Activated naive CD8-positive, alpha-beta T cell treated with anti-CD3 and anti-CD28 coated beads for 36 hours (primary cell): ENCODE results near the gene ONECUT1. TPM values are rescaled to one million over a fixed set of nuclear protein-coding genes. Genes with fewer than 3 reads are reported as not detected.
A peak's percentile ranks its signal among the peaks of the same experiment; 100 is the strongest.

Source experiments
- DNase-seq: peaks from one replicate; pipeline ENCODE4 v3.0.0; 2021
- H3K27ac Mint-ChIP-seq: one replicate; pipeline ENCODE4 v1.8.0; 2022; ENCODE audit warnings: mild to moderate bottlenecking, moderate library complexity, mixed read lengths
- H3K27me3 Mint-ChIP-seq: one replicate; pipeline ENCODE4 v1.8.0; 2022; ENCODE audit warnings: mild to moderate bottlenecking, mixed read lengths
- H3K36me3 Mint-ChIP-seq: one replicate; pipeline ENCODE4 v1.8.0; 2021; ENCODE audit warnings: mild to moderate bottlenecking, mixed read lengths
- H3K4me1 Mint-ChIP-seq: one replicate; pipeline ENCODE4 v1.8.0; 2021; ENCODE audit warnings: mixed read lengths
- H3K4me3 Mint-ChIP-seq: one replicate; pipeline ENCODE4 v1.8.0; 2022; ENCODE audit warnings: mild to moderate bottlenecking, moderate library complexity, mixed read lengths
- H3K9me3 Mint-ChIP-seq: one replicate; pipeline ENCODE4 v1.8.0; 2022; ENCODE audit warnings: mixed read lengths
- total RNA-seq, 2 experiments: library from RNA; stranded (reverse); gene quantifications; one replicate each; pipeline ENCODE4 v1.2.3, GENCODE V29; 2021

ONECUT1 gene
- total RNA-seq, 2 experiments from 2014 or later, result not detected

DNA sequence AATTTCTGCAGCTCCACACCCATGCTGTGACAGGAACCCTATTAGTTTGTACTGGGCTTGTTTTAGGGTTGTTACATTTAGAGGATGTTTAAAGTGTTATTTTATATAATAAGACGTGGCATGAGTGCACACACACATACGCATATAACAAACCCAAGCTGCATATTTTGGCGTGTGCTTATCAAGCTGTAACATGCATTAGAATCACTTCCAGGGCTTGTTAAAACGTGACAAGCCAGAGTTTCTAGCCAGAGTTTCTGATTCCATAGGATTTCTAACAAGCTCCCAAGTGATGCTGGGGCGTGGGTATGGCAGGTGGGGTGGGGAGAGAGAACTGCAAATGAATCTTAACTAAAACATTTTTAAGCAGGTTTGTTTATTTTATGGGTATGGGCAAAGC lies 17.4 kb downstream of the ONECUT1 start:
- no peak overlapping the region for H3K27ac Mint-ChIP-seq
- no peaks in the 10 kb centered on the region for H3K4me1 Mint-ChIP-seq

DNA sequence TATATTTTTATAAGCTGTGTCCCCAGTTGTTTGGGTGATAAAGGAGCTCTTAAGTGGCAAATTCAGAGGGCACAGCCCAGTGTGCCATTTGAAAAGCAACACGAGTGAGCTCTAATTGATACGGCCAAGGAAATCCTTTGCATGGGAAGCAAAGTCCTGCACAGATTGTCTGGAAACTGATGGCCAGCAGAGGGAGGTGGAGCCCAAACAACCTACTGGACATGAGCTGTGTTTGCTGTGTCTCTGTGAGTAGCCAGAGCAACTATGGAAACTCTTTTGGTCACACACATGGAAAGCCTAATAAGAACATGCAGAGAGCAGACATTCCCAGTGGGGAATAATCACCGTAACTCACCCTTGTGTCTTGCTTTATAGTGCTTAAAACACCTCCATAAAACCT lies 24.4 kb downstream of the ONECUT1 start:
- Mint-ChIP-seq H3K36me3 (no peaks in the 10 kb centered on the region), H3K27ac (no peak overlapping the region), H3K4me3 (no peak overlapping the region), H3K9me3 (no peaks in the 10 kb centered on the region), H3K4me1 (no peaks in the 10 kb centered on the region), H3K27me3 (peaks cover 27% of the 10 kb centered on the region)
- DNase-seq, result no peak

More for the DNA sequence above, 17.4 kb downstream of the ONECUT1 start:
- H3K36me3 Mint-ChIP-seq, result no peaks in the 10 kb centered on the region
- H3K4me3 Mint-ChIP-seq, result no peak overlapping the region
- peaks cover 47% of the 10 kb centered on the region for H3K27me3 Mint-ChIP-seq
- DNase-seq, result no peak
- H3K9me3 Mint-ChIP-seq, result no peaks in the 10 kb centered on the region

DNA sequence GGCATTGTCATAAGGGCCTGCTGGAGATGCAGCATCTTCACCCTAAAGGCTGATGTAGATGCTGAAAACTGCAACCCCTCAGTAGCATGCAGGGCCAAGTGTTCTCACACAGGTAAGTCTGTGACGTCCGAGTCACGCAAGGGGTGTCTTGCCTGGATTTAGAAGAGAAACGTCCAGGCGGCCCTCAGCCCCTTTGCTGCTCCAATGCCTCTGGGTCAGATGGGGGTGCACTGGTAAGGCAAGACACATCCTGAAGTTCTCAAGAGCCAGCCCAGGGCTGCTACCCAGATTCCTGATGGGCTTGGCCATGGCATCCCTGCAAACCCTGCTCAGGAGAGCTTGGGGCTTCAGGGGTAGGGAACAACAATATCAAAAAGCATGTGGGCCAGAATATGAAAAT lies 25.4 kb downstream of the ONECUT1 start:
- Mint-ChIP-seq H3K9me3 (no peaks in the 10 kb centered on the region), H3K4me1 (no peaks in the 10 kb centered on the region), H3K36me3 (no peaks in the 10 kb centered on the region), H3K27me3 (peaks cover 32% of the 10 kb centered on the region), H3K4me3 (no peak overlapping the region), H3K27ac (no peak overlapping the region)
- no peak for DNase-seq

DNA sequence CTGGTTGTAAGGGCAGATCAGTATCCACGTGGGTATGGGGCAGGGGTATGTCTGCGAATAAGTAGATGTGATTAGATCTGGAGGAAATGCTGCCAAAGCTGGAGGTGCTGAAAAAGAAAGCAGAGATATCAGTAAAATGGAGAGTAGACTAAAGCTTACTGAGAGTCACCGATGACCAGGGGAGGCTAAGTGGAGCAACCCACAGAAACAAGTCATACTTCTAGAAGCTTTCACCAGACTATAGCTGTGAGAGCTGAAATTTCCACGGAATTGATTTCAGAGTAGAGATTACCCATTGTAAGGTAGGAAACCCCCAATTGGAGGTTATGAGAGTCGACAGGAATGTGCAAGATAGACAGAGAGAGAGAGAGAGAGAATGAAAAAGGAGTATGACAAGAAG lies 27.5 kb downstream of the ONECUT1 start:
- Mint-ChIP-seq H3K4me3 (no peak overlapping the region), H3K4me1 (no peaks in the 10 kb centered on the region), H3K9me3 (no peaks in the 10 kb centered on the region), H3K27ac (no peak overlapping the region), H3K36me3 (no peaks in the 10 kb centered on the region), H3K27me3 (peaks cover 23% of the 10 kb centered on the region)
- no peak for DNase-seq

DNA sequence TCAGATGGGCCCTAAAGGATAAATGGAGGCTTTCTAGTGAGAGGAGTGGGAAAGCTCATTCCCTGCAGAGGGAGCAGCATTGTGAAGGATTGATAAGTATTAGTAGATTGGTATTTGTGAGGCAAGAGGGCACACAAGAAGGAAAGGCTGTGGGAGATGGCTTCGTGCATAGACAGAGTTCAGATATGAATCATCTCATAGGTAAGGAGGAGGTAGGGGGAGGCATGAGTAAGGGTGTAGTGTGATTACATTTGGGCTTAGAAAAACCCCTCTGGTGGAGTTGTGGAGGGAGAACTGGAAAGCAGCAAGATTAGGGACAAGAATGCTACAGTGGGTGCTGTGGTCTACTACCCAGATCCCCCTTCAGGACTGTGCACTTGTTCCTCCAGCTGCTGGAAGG lies 29.6 kb downstream of the ONECUT1 start:
- Mint-ChIP-seq H3K27ac (no peak overlapping the region), H3K4me3 (no peak overlapping the region), H3K4me1 (no peaks in the 10 kb centered on the region), H3K9me3 (no peaks in the 10 kb centered on the region), H3K27me3 (peaks cover 29% of the 10 kb centered on the region), H3K36me3 (no peaks in the 10 kb centered on the region)
- DNase-seq, result no peak

DNA sequence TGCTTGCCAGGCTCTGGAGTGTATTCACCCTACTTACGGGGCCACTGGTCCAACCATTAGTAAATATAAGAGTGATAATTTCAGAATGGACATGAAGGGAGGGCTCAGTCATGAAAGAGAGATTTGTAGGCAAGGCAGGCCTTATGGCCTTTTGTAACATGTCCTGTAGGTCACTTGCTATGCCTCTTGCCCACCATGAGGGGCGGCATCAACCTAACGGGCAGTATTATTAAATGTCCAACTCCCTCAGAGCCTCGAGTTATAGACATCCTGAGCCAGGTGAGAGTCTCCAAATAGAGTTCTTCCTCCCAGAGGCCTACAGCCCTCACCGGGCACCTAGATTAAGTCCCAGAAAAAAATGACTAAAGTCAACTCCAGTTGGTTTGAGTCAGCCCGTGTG lies 30.2 kb downstream of the ONECUT1 start:
- H3K36me3 Mint-ChIP-seq, result no peaks in the 10 kb centered on the region
- H3K4me3 Mint-ChIP-seq, result no peak overlapping the region
- H3K9me3 Mint-ChIP-seq, result no peaks in the 10 kb centered on the region
- H3K27me3 Mint-ChIP-seq, result peaks cover 32% of the 10 kb centered on the region
- DNase-seq, result no peak
- H3K27ac Mint-ChIP-seq, result no peak overlapping the region
- no peaks in the 10 kb centered on the region for H3K4me1 Mint-ChIP-seq

DNA sequence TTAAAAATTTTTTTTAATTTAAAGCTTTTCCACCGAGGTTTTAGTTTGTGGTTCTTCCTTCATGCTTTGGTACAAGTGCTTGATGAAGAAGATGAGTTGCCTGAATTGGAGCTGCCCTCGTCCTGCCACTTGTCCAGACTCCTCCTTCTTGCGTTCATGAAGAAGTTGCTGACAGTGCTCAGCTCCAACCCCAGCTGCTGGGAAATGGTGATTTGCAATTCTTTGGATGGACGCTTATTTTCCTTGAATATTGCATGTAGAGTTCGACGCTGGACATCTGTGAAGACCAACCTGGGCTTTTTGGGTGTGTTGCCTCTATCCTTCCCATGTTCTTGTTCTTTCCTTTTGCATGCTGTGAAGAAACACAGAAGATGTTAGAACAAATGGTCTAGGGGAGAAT lies 32.6 kb downstream of the ONECUT1 start:
- Mint-ChIP-seq H3K27me3 (peaks cover 37% of the 10 kb centered on the region), H3K4me1 (no peaks in the 10 kb centered on the region), H3K27ac (no peak overlapping the region), H3K36me3 (no peaks in the 10 kb centered on the region), H3K9me3 (no peaks in the 10 kb centered on the region), H3K4me3 (no peak overlapping the region)
- no peak for DNase-seq

DNA sequence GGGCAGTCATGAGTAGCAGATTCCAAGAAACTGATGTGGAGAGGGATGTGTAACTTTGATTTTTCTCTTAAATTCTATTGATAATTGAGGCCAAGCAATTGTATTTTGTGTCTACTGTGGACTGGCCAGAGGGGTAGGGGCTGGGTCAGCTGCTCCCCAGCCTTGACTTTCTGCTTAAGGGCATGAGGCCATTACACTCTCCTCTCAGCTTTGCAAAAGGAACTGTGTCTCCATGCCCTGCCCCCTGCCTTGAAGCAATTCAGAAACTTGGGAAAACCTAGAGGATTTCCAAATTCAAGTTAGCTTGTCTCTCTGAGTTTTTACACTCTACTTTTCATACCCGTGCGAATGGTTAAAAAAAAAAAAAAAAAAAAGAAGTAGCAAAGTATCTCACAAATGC lies 38.6 kb downstream of the ONECUT1 start:
- peaks cover 44% of the 10 kb centered on the region for H3K27me3 Mint-ChIP-seq
- H3K4me3 Mint-ChIP-seq, result no peak overlapping the region
- no peaks in the 10 kb centered on the region for H3K36me3 Mint-ChIP-seq

DNA sequence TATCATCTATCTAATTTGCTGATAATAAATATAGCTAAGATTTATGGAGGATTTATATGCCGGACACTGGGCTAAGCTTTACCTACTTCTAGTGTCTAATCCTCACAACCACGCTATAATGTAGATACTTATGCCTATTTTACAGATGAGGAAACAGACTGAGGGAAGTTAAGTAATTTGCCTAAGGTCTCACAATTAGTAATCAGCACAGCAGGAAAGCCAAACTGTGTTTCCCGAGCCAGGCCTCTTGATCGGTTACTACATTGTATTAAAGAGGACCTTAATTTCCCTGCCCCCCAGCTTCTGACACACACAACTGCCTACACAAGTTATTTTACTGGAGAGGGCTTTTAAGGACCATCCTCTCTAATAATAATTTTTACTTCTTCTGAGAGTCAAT lies 40.9 kb downstream of the ONECUT1 start:
- H3K4me3 Mint-ChIP-seq, result no peak overlapping the region
- peaks cover 37% of the 10 kb centered on the region for H3K27me3 Mint-ChIP-seq
- H3K4me1 Mint-ChIP-seq, result no peaks in the 10 kb centered on the region
- no peaks in the 10 kb centered on the region for H3K9me3 Mint-ChIP-seq
- DNase-seq, result no peak
- H3K36me3 Mint-ChIP-seq, result no peaks in the 10 kb centered on the region
- no peak overlapping the region for H3K27ac Mint-ChIP-seq

More for the DNA sequence above, 38.6 kb downstream of the ONECUT1 start:
- Mint-ChIP-seq H3K9me3 (no peaks in the 10 kb centered on the region), H3K4me1 (no peaks in the 10 kb centered on the region), H3K27ac (no peak overlapping the region)
- no peak for DNase-seq

DNA sequence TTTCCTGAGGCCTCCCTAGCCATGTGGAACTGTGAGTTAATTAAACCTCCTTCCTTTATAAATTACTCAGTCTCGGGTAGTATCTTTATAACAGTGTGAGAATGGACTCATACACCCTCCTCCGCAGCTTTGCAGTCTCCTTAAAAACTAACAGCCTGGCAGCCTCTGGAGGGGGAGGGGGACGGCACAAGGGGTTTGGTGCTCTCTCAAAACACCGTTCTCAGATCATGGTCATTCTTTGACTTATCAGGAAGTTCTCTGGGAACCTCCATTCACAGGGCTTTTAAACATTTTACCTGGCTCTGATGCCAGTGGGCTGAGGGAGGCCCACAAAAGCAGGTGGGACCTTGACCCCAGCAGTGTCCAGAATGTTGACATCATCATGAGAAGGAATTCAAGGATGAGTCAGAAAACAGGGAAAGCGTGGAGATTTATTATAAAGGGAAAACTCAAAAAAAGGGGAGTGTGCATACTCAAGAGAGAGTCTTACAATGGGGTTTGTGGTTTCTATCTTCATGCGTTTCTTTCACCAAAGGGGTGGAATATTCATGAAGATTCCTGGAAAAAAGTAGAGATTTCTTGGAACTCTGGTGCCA lies 43.9 kb downstream of the ONECUT1 start:
- H3K4me1 Mint-ChIP-seq, result no peaks in the 10 kb centered on the region
- no peak for DNase-seq
- H3K27me3 Mint-ChIP-seq, result peaks cover 19% of the 10 kb centered on the region
- H3K36me3 Mint-ChIP-seq, result no peaks in the 10 kb centered on the region
- H3K4me3 Mint-ChIP-seq, result no peak overlapping the region
- H3K9me3 Mint-ChIP-seq, result no peaks in the 10 kb centered on the region
- no peak overlapping the region for H3K27ac Mint-ChIP-seq

DNA sequence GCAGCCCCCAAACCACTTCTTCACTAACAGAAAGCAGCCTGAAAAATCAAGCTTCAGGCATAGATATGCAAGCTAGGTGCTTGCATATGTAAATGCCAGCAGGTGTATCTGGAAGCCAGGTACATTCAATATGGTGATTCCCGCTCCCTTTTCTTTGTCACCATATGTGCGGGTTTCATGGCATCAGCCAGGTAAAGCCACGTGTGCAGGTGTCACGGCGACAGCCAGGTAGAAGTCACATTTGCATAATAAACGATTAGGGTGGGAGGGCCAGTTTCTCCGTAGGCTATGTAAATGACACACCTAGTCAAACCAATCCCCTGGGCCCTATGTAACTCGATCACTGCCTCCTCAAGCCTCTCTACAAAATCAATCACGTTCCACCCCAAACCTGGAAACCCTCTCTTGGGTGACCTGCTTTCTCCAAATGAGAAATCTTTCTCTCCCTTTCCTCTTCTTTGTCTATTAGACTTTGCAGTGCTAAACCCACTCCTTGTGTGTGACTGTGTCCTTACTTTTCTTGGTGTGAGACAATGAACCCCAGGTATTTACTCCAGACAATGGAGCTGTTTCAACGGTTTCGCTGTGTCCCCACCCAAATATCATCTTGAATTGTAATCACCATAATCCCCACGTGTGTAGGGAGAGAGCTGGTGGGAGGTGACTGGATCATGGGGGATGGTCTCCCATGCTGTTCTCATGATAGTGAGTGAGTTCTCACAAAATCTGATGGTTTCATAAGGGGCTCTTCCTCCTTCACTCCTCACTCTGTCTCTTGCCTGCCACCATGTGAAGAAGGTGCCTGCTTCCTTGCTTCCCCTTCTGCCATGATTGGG lies 44.6 kb downstream of the ONECUT1 start:
- Mint-ChIP-seq H3K27me3 (peaks cover 13% of the 10 kb centered on the region), H3K36me3 (no peaks in the 10 kb centered on the region), H3K4me3 (no peak overlapping the region), H3K4me1 (no peaks in the 10 kb centered on the region), H3K9me3 (no peaks in the 10 kb centered on the region), H3K27ac (no peak overlapping the region)
- DNase-seq, result no peak

DNA sequence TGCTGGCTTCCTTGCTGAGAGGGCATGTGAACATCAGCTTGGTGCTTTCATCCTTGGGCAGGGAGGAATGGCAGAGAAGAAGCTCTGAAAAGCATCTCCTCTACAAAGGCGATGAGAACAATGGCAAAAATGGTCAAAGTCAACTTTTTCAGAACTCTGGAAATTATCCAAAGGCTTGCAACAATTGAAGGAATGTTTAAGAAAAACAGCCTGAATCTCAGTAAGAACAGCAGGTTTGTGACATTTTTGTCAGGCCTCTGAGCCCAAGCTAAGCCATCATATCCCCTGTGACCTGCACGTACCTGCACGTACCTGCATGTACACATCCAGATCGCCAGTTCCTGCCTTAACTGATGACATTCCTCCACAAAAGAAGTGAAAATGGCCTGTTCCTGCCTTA lies 51.8 kb downstream of the ONECUT1 start:
- DNase-seq, result no peak
- no peaks in the 10 kb centered on the region for H3K4me1 Mint-ChIP-seq
- H3K9me3 Mint-ChIP-seq, result no peaks in the 10 kb centered on the region
- no peak overlapping the region for H3K4me3 Mint-ChIP-seq
- no peak overlapping the region for H3K27ac Mint-ChIP-seq
- H3K36me3 Mint-ChIP-seq, result no peaks in the 10 kb centered on the region
- H3K27me3 Mint-ChIP-seq, result no peaks in the 10 kb centered on the region

DNA sequence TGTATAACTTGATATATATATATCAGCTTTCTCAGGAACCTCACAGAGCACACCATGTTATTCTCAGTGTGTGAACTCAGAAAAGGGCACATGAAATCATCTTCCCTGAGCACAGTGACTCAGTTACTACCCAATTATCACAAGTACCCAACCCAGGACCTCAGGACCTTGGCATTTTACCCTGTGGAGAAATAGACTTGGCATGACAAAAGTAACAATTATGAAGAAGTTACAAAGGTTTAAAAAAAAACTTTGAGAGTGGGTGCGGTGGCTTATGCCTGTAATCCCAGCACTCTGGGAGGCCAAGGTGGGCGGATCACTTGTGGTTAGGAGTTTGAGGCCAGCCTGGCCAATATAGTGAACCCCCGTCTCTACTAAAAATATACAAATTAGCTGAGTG lies 52.4 kb downstream of the ONECUT1 start:
- Mint-ChIP-seq H3K27me3 (no peaks in the 10 kb centered on the region), H3K9me3 (no peaks in the 10 kb centered on the region), H3K4me1 (no peaks in the 10 kb centered on the region), H3K36me3 (no peaks in the 10 kb centered on the region), H3K4me3 (no peak overlapping the region), H3K27ac (no peak overlapping the region)
- no peak for DNase-seq

DNA sequence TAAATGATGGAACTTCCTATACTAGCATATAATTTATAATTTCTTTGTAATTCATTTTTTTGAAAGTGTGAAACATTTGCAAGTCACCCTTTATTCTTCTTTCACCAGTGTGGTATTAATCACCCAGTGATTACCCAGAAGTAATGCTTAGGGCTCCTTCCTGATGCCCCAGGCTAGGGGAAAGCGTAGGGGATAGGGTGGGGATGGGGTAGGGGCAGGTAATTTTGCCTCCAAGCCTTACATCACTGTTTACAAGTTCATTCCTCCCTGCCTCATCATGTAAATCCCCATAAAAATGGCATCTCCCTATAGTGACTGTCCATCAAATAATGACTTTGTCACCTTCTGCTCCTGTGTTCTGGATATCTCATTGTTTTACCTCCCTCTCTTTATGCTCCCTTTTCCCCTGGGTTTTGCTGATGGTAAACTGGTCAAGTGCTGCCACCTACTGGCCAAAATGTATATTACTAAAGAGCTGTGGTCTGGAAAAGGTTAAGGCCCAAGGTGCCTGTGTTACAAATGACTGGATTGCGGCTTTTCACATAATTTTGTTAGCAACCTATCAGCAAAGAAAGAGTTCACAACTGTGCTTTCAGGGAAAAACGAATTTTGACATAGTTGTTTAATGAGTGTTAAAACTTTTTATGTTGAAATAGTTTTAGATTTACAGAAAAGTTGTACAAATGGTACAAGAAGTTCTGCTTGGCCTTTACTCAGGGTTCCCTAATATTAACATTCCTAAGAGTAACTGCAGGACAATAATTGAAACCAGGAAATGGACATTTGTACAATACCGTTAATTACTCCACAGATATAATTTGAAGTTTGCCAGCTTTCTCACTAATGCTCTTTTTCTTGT lies 54.7 kb downstream of the ONECUT1 start:
- no peaks in the 10 kb centered on the region for H3K36me3 Mint-ChIP-seq
- H3K27ac Mint-ChIP-seq, result no peak overlapping the region
- peak; percentile 58 for DNase-seq
- no peak overlapping the region for H3K4me3 Mint-ChIP-seq
- H3K9me3 Mint-ChIP-seq, result no peaks in the 10 kb centered on the region
- H3K4me1 Mint-ChIP-seq, result peaks cover 6% of the 10 kb centered on the region
- H3K27me3 Mint-ChIP-seq, result no peaks in the 10 kb centered on the region

DNA sequence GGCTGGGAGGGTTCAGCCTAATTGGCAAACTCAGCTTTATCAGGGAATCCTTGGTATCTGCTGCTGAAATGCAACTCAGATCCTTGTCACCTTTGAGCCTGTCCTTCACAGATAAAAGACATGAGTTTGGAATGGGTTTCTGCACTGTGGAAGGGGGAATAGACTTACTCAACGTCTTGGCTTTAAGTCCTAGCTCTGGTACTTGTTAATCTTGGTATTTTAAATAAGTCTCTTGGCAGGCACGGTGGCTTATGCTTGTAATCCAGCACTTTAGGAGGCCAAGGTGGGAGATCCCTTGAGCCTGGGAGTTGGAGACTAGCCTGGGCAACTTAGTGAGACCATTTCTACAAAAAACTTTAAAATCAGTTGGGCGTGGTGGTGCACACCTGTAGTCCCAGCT lies 55.8 kb downstream of the ONECUT1 start:
- no peak for DNase-seq

More for the DNA sequence above, 55.8 kb downstream of the ONECUT1 start:
- peaks cover 13% of the 10 kb centered on the region for H3K4me1 Mint-ChIP-seq
- H3K36me3 Mint-ChIP-seq, result no peaks in the 10 kb centered on the region
- no peaks in the 10 kb centered on the region for H3K27me3 Mint-ChIP-seq
- H3K4me3 Mint-ChIP-seq, result no peak overlapping the region
- no peak overlapping the region for H3K27ac Mint-ChIP-seq
- no peaks in the 10 kb centered on the region for H3K9me3 Mint-ChIP-seq
